GM12875 (cell line): ENCODE results near the gene RBMS1.

Source experiments
- H3K4me3 ChIP-seq: one replicate; pipeline ENCODE4 v1.5.1; 2011; ENCODE audit warnings: low read depth, low read length, control low read depth
- TF ChIP-seq, protein P1 (sequence below): IDR thresholded peaks from 2 replicates; pipeline ENCODE4 v1.5.1; 2011; ENCODE audit warnings: low read depth, mild to moderate bottlenecking, control low read depth, inconsistent platforms, low read length, moderate library complexity, borderline replicate concordance; ENCODE audit not compliant: insufficient read depth

Gene RBMS1

DNA sequence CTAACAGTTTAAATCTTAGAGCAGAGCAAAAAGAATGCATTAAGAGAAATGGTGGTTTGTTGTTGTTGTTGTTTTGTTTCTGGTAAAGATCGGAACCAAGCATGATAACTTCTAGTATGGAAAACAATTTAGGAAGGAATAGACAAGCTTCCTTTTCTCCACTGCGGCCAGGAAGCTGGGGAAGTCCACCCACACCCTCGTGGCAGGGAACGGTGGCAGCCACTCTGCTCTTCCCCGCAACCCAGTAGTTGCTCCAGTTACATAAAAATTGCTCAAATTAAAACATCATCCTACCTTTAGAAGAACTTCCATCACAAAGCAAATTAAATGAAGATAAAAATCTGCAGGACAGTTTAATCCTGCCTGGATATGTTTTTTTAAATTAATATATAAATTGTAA is 113.0 kb downstream of the RBMS1 start:
- H3K4me3 ChIP-seq, result no peak overlapping the region
- TF ChIP-seq, protein P1, sequence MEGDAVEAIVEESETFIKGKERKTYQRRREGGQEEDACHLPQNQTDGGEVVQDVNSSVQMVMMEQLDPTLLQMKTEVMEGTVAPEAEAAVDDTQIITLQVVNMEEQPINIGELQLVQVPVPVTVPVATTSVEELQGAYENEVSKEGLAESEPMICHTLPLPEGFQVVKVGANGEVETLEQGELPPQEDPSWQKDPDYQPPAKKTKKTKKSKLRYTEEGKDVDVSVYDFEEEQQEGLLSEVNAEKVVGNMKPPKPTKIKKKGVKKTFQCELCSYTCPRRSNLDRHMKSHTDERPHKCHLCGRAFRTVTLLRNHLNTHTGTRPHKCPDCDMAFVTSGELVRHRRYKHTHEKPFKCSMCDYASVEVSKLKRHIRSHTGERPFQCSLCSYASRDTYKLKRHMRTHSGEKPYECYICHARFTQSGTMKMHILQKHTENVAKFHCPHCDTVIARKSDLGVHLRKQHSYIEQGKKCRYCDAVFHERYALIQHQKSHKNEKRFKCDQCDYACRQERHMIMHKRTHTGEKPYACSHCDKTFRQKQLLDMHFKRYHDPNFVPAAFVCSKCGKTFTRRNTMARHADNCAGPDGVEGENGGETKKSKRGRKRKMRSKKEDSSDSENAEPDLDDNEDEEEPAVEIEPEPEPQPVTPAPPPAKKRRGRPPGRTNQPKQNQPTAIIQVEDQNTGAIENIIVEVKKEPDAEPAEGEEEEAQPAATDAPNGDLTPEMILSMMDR, result no peak

DNA sequence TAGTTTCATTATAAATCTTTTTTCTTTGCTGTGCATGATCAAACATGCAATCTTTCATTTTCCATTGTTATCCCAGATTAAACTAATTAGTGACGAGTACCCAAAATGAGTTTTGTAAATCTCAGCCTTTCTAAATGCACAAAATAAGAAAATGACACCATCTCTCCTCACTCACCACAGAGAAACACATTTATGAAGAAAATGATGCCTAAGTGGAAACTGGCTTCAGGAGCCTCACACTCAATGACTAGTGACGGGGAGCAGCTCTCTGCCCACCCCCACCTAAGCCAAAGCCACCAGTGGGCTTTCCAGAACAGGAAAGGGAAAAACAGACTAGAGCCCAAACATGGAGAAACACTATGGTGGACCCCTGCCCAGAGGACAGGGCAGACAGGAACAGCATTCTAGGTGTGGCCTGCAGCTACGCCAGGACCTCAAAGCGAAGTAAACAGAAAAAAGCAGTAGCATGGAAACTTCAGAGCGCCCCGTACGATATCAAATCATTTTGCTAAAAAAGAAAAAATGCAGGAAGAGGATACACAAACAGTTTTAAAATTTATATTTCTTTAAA is 113.5 kb downstream of the RBMS1 start:
- TF ChIP-seq, protein P1, result no peak
- no peak overlapping the region for H3K4me3 ChIP-seq

DNA sequence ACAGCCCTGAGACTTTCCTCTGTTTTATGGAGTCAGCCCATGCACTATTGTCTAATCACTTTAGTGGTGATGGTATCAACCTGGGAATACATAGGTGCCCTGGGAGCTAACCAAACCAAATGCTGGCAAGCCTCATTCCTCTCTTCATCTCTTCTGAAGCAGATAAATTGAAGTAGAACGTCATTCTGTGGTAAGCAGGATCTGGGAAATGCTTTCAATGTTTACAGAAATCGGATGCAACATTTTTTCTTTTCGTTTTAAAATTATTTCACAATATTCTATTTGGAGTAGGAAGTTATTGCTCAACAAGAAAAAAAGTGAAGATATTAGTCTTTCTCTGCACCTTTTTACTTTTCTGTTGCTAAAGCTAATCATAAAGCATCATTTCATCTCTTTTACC is 114.2 kb downstream of the RBMS1 start:
- H3K4me3 ChIP-seq, result no peak overlapping the region
- TF ChIP-seq, protein P1, result no peak

DNA sequence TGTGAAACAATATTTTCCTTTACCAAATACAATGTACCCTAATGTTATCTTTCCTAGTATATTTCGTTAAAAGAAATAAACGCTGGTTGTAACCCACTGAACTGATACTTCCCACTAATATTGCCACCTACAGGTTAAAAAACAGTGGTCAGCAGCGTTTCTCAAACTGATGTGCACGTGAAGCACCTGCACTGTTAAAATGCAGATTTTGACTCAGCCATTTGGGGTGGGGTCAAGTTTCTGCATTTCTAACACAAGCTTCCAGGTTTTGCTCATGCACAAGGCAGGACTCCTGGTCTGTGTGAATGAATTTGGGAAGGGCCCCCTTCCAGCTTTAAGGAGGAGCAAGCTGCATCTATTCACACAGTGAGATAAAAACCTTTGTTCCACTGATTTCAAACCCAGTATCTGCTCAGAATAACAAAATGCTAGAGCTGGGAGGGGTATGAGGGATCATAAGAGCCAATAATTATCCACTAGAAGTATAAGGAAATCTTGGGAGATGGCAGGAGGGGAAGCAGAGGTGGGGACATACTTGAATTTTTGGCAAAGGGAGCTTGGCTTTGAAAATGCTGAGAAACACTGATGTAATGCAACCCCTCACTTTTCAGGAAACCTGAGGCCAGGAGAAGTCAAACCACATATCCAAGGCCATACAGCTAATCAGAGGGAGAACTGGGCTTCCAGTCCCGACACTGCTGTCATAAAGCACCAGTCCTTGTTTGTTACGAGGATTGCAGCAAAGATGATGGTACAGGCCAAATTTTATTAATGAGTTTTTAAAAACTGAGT is 116.2 kb downstream of the RBMS1 start:
- no peak overlapping the region for H3K4me3 ChIP-seq
- TF ChIP-seq, protein P1, result no peak

DNA sequence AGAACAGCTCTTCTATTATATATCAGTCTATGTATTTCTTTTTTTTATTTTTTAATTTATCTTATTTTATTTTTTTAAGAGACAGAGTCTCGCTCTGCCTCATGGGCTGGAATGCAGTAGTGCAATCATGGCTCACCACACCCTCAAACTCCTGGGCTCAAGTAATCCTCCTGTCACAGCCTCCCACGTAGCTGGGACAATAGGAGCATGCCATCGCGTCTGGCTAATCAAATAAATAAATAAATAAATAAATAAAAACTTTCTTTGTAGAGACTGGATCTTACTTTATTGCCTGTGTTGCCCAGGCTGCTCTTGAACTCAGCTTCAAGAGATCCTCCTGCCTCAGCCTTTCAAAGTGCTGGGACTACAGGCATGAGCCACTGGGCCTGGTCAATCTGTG is 117.0 kb downstream of the RBMS1 start:
- TF ChIP-seq, protein P1, result no peak
- H3K4me3 ChIP-seq, result no peak overlapping the region

DNA sequence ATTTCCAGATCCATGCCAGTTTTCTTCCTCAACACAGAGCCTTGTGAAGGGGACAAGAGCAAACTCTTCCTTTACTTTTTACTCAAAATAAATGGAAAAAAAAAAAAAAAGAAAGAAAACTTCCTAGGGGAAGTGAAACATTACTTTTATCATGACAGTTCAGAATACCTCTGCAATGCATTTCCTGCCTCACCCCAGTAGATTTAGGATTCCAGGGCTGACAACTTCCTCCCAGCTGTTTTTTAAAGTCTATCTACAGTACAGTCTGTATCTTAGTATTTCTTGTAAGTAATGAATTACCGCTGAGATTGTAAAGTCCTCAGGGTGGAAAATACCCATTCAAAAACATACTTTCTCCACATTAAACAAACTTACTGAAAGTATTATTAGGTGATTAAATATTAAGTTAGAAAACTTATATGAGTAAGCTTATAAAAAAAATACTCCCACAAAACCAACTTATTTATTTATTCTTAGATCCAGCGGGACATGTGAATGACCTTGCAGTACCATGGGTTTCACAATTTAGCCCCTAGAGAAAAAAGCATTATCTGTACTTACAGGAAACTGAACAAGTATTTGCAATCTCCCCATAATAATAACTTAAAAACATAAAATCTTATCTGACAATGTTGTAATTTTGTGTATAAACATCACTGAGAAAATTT is 117.7 kb downstream of the RBMS1 start:
- TF ChIP-seq, protein P1, result no peak
- H3K4me3 ChIP-seq, result no peak overlapping the region
